H1 (cell line): Measurements from ENCODE around the gene GABRD. TPM values are rescaled to one million over a fixed set of nuclear protein-coding genes. Genes with fewer than 3 reads are reported as not detected.

Experiments used
- CTCF ChIA-PET: fragments of 300-600 bp; sonication (Branson Sonifier 250); formaldehyde crosslinking; loops from one replicate; lab custom pipeline; 2021; ENCODE audit not compliant: partially characterized antibody; lab: Charles Lee
- POLR2A ChIA-PET: fragments of 300-600 bp; sonication (Branson Sonifier 250); formaldehyde crosslinking; loops from one replicate; lab custom pipeline; 2021; ENCODE audit warnings: inconsistent platforms; ENCODE audit not compliant: partially characterized antibody; lab: Charles Lee
- DNase-seq, 2 experiments: peaks; one replicate each; pipeline versions ENCODE4 v3.0.0 to v3.0.0-alpha.2; 2010 to 2022; ENCODE audit warnings: low spot score in 2 of 2, low read depth in 1 of 2, mixed read lengths in 1 of 2
- FAIRE-seq: peaks from 2 replicates; lab custom pipeline; 2011; peaks lifted over from hg19 to GRCh38; lab: Jason Lieb, UNC
- H2AFZ ChIP-seq: 2 replicates; pipeline ENCODE4 v1.8.1; 2012; ENCODE audit warnings: low read length, inconsistent platforms
- H2AK5ac ChIP-seq: 2 replicates; pipeline ENCODE4 v1.6.1; 2013; ENCODE audit warnings: low read depth, low read length
- H2BK120ac ChIP-seq: replicated peaks from 2 replicates; pipeline ENCODE3; 2013; ENCODE audit warnings: low read depth, low read length, inconsistent platforms
- H2BK12ac ChIP-seq: 2 replicates; pipeline ENCODE4 v1.6.1; 2013; ENCODE audit warnings: low read depth, low read length
- H2BK15ac ChIP-seq: 2 replicates; pipeline ENCODE4 v1.6.1; 2013; ENCODE audit warnings: low read length
- H2BK20ac ChIP-seq: 2 replicates; pipeline ENCODE4 v1.6.1; 2013; ENCODE audit warnings: low read length
- H2BK5ac ChIP-seq: 2 replicates; pipeline ENCODE4 v1.6.1; 2013; ENCODE audit warnings: low read depth, low read length
- H3K14ac ChIP-seq: 2 replicates; pipeline ENCODE4 v1.6.1; 2013; ENCODE audit warnings: inconsistent platforms; ENCODE audit not compliant: insufficient read length
- H3K18ac ChIP-seq: 2 replicates; pipeline ENCODE4 v1.6.1; 2013; ENCODE audit warnings: low read length; ENCODE audit errors: extremely low read depth
- H3K23ac ChIP-seq: 2 replicates; pipeline ENCODE4 v1.6.1; 2013; ENCODE audit warnings: inconsistent platforms; ENCODE audit not compliant: insufficient read length
- H3K23me2 ChIP-seq: 2 replicates; pipeline ENCODE4 v1.6.1; 2013; ENCODE audit warnings: low read depth, low read length
- H3K27ac ChIP-seq: 2 replicates; pipeline ENCODE4 v1.6.1; 2011; ENCODE audit warnings: low read depth, low read length, inconsistent platforms
- H3K27me3 ChIP-seq, 4 experiments: replicated peaks in 1 of 4; 1 replicate in 1 of 4; 2 replicates in 3 of 4; pipeline versions ENCODE4 v1.6.1 to v1.8.1; 2011 to 2013; ENCODE audit warnings: low read length in 3 of 4, mild to moderate bottlenecking in 3 of 4, inconsistent platforms in 2 of 4, mixed read lengths in 2 of 4, moderate library complexity in 1 of 4; ENCODE audit not compliant: control insufficient read depth in 3 of 4, insufficient read depth in 3 of 4; ENCODE audit errors: extremely low read depth in 1 of 4
- H3K36me3 ChIP-seq, 4 experiments: 2 replicates each; pipeline versions ENCODE4 v1.6.1 to v1.8.1; 2011 to 2013; ENCODE audit warnings: mild to moderate bottlenecking in 4 of 4, low read length in 3 of 4, moderate library complexity in 2 of 4, control low read depth in 1 of 4, inconsistent platforms in 1 of 4; ENCODE audit not compliant: insufficient read depth in 4 of 4, control insufficient read depth in 2 of 4
- H3K4ac ChIP-seq: replicated peaks from 2 replicates; pipeline ENCODE3; 2013; ENCODE audit warnings: low read length, low read depth, mixed read lengths, inconsistent platforms; ENCODE audit not compliant: insufficient read length
- H3K4me1 ChIP-seq, 4 experiments: replicated peaks in 1 of 4; 1 replicate in 1 of 4; 2 replicates in 3 of 4; pipeline versions ENCODE4 v1.6.1 to v1.8.1; 2011 to 2013; ENCODE audit warnings: low read length in 3 of 4, inconsistent platforms in 2 of 4, mixed read lengths in 1 of 4; ENCODE audit not compliant: insufficient read depth in 4 of 4, control insufficient read depth in 3 of 4
- H3K4me2 ChIP-seq, 2 experiments: 2 replicates each; pipeline versions ENCODE4 v1.6.1 to v1.8.1; 2011 to 2013; ENCODE audit warnings: low read depth in 2 of 2, low read length in 2 of 2, control low read depth in 1 of 2, inconsistent platforms in 1 of 2, mild to moderate bottlenecking in 1 of 2; ENCODE audit not compliant: insufficient read depth in 1 of 2
- H3K4me3 ChIP-seq, 4 experiments: fragments of 200-600, 300-600 bp in 1 of 4; sonication (generic), shearing (Covaris generic), sonication (Bioruptor Twin) in 1 of 4; 2 replicates each; pipeline versions ENCODE4 v1.5.1 to v1.8.1; 2011 to 2016; ENCODE audit warnings: low read length in 4 of 4, low read depth in 3 of 4, control low read depth in 2 of 4, inconsistent platforms in 2 of 4, mild to moderate bottlenecking in 2 of 4, mixed read lengths in 1 of 4, moderate library complexity in 1 of 4; ENCODE audit not compliant: insufficient read depth in 2 of 4; ENCODE audit errors: extremely low read depth in 1 of 4
- H3K56ac ChIP-seq: replicated peaks from 2 replicates; pipeline ENCODE3; 2013; ENCODE audit warnings: low read depth, mild to moderate bottlenecking, mixed read lengths, low read length, inconsistent platforms; ENCODE audit not compliant: insufficient read length
- H3K79me1 ChIP-seq: 2 replicates; pipeline ENCODE4 v1.6.1; 2013; ENCODE audit warnings: low read depth, low read length, control low read depth
- H3K79me2 ChIP-seq, 2 experiments: 2 replicates each; pipeline versions ENCODE4 v1.6.1 to v1.8.1; 2012 to 2013; ENCODE audit warnings: low read length in 2 of 2, mild to moderate bottlenecking in 2 of 2, inconsistent platforms in 1 of 2; ENCODE audit not compliant: insufficient read depth in 2 of 2, control insufficient read depth in 1 of 2
- H3K9ac ChIP-seq, 4 experiments: replicated peaks in 1 of 4; 1 replicate in 1 of 4; 2 replicates in 3 of 4; pipeline versions ENCODE4 v1.6.1 to v1.8.1; 2011 to 2013; ENCODE audit warnings: low read depth in 3 of 4, low read length in 3 of 4, control low read depth in 2 of 4, mild to moderate bottlenecking in 2 of 4, moderate library complexity in 2 of 4, inconsistent platforms in 1 of 4; ENCODE audit errors: extremely low read depth in 1 of 4
- H3K9me3 ChIP-seq, 2 experiments: 2 replicates each; pipeline versions ENCODE4 v1.6.1 to v1.8.1; 2012 to 2013; ENCODE audit warnings: mild to moderate bottlenecking in 2 of 2, moderate library complexity in 2 of 2, control low read depth in 1 of 2, inconsistent platforms in 1 of 2, low read depth in 1 of 2, low read length in 1 of 2, mixed read lengths in 1 of 2; ENCODE audit not compliant: insufficient read depth in 2 of 2
- H4K20me1 ChIP-seq, 2 experiments: replicated peaks in 1 of 2; 2 replicates each; pipeline versions ENCODE3 to v1.8.1; 2011 to 2013; ENCODE audit warnings: inconsistent platforms in 2 of 2, low read length in 2 of 2, mild to moderate bottlenecking in 1 of 2; ENCODE audit not compliant: insufficient read depth in 2 of 2, control insufficient read depth in 1 of 2
- H4K5ac ChIP-seq: 2 replicates; pipeline ENCODE4 v1.6.1; 2013; ENCODE audit warnings: low read length, low read depth, mixed read lengths, inconsistent platforms; ENCODE audit not compliant: insufficient read length
- H4K8ac ChIP-seq: 2 replicates; pipeline ENCODE4 v1.8.0; 2013; ENCODE audit warnings: mild to moderate bottlenecking, moderate library complexity, low read length, inconsistent platforms; ENCODE audit not compliant: insufficient read depth; ENCODE audit errors: extremely low read depth
- H4K91ac ChIP-seq: replicated peaks from 2 replicates; pipeline ENCODE3; 2013; ENCODE audit warnings: low read length, mixed read lengths, inconsistent platforms; ENCODE audit not compliant: insufficient read length
- BCL11A ChIP-seq, 2 experiments: IDR thresholded peaks; one replicate each; pipeline ENCODE4 v1.6.1; 2011; ENCODE audit warnings: low read depth in 2 of 2, low read length in 2 of 2, mild to moderate bottlenecking in 2 of 2
- RBBP5 ChIP-seq: IDR thresholded peaks from 2 replicates; pipeline ENCODE4 v1.7.1; 2012; ENCODE audit warnings: low read depth, mild to moderate bottlenecking, inconsistent platforms, low read length, moderate library complexity, borderline replicate concordance
- USF2 ChIP-seq: IDR thresholded peaks from 2 replicates; pipeline ENCODE4 v1.6.1; 2011; ENCODE audit warnings: low read length, improper control_type of control experiment
- WGBS, 2 experiments: shearing (Covaris generic) in 1 of 2; methylation state at CpG; one replicate each; pipeline versions ENCODE4 v1.1.6 to v1.1.7; 2013 to 2015; ENCODE audit warnings: low lambda C conversion rate in 2 of 2, mixed read lengths in 2 of 2, inconsistent platforms in 1 of 2, low coverage in 1 of 2, missing lambda C conversion rate in 1 of 2; ENCODE audit not compliant: insufficient replicate concordance in 2 of 2, insufficient coverage in 1 of 2, insufficient read length in 1 of 2; ENCODE audit errors: extremely low coverage in 1 of 2, missing lambda C conversion rate in 1 of 2; 5-methylcytosine and 5-hydroxymethylcytosine counted together
- polyA plus RNA-seq, 7 experiments: library from polyadenylated mRNA; depleted of rRNA in 3 of 7; stranded (reverse) in 5 of 7; unstranded in 2 of 7; fragments of >200 nt in 5 of 7; fragments of 200-250 nt in 2 of 7; gene quantifications; 1 replicate in 5 of 7; 2 replicates in 1 of 7; 4 replicates in 1 of 7; pipeline versions ENCODE4 v1.2.1 to v1.2.3, GENCODE V29; 2011 to 2013; ENCODE audit warnings: missing spikeins in 2 of 7, mixed read lengths in 2 of 7
- total RNA-seq: library from RNA; stranded (reverse); fragmentation: NEBNext Ultra II Directional; extraction: Animal tissue kit (Norgen Biotek cat#: 25700); gene quantifications from 2 replicates; pipeline ENCODE4 v1.2.1, GENCODE V29; 2021

GABRD gene
- total and polyA plus RNA-seq, 2 of the 8 experiments (the other 6 are each of a cell fraction or from before 2014, with no cell fraction given): 1.8 to 3.0 TPM

GRCh38 chr1:2027961-2028583, 8.9 kb downstream of the GABRD start:
- Histone ChIP-seq H2AFZ (no peak overlapping the region), H3K36me3 (no peaks in the 10 kb centered on the region), H2BK12ac (no peak overlapping the region), H2BK15ac (no peak overlapping the region), H3K79me1 (no peaks in the 10 kb centered on the region), H3K4me3 (no peak overlapping the region), H3K79me2 (no peaks in the 10 kb centered on the region), H4K8ac (peak overlapping the region; percentile 51; the same call in 1 of the 2 replicates), H4K20me1 (no peaks in the 10 kb centered on the region), H3K14ac (no peak overlapping the region), H2AK5ac (no peak overlapping the region), H4K91ac (no peak overlapping the region), H3K9ac (no peak overlapping the region), H3K23ac (no peak overlapping the region), H4K5ac (no peak overlapping the region), H3K18ac (no peak overlapping the region), H3K9me3 (no peaks in the 10 kb centered on the region), H3K4me1 (peaks cover 0 to 6% (median 3%) of the 10 kb centered on the region in 4 experiments; a peak in 3 of 7 replicates), H3K27me3 (no peaks in the 10 kb centered on the region), H2BK20ac (no peak overlapping the region), H3K23me2 (no peaks in the 10 kb centered on the region), H3K27ac (no peak overlapping the region), H2BK120ac (no peak overlapping the region), H2BK5ac (no peak overlapping the region), H3K56ac (no peak overlapping the region), H3K4ac (no peak overlapping the region), H3K4me2 (no peak overlapping the region)
- WGBS, 2 experiments: 94% methylated on average over 36 of the region's 46 CpGs; no CpG with 5 or more reads in 1 of the 2 experiments
- FAIRE-seq (no peak), DNase-seq (no peak)
- POLR2A ChIA-PET: interaction anchor here (3.1 kb wide), 1 partner anchor 8 kb away, joined by 11 read pairs; the partner anchor contains the start of gene GABRD
- CTCF ChIA-PET: interaction anchor here (0.6 to 8.8 kb wide), 5 partner anchors 17 to 99 kb away, joined by 3 to 92 read pairs (median 5); no protein-coding TSS in a partner anchor
- no peak for TF ChIP-seq BCL11A (IDR thresholded peaks at IDR 0.05; ENCODE audit: low read depth in 2 of 2, low read length in 2 of 2)
- TF ChIP-seq USF2: no peak
- no peak for TF ChIP-seq RBBP5
